ENCODE measurements around the gene ELOB. TPM values are rescaled to one million over a fixed set of nuclear protein-coding genes. Genes with fewer than 3 reads are reported as not detected.

Gene ELOB
- total RNA-seq, 1 donor from 2014 or later = 1,184 TPM

- TF ChIP-seq CTCF (IDR thresholded peaks at IDR 0.05) = no peak
- H3K27ac ChIP-seq = no peak overlapping the region
- intact Hi-C loops (cut with DNase I) = no loop called here
- H3K27me3 ChIP-seq = no peaks in the 10 kb centered on the region
- no peaks in the 10 kb centered on the region for H3K9me3 ChIP-seq
- no peaks in the 10 kb centered on the region for H3K4me1 ChIP-seq
- no peaks in the 10 kb centered on the region for H3K36me3 ChIP-seq
- no peak for DNase-seq (ENCODE audit: low spot score in 2 of 2)
- no peak overlapping the region for H3K4me3 ChIP-seq
Measured at GRCh38 chr16:2822158-2822495, 45.0 kb upstream of the ELOB start.

GRCh38 chr16:2821487-2822157 is 44.5 kb upstream of the ELOB start:
- Histone ChIP-seq H3K4me1 (no peaks in the 10 kb centered on the region), H3K36me3 (no peaks in the 10 kb centered on the region), H3K4me3 (no peak overlapping the region), H3K27me3 (no peaks in the 10 kb centered on the region), H3K27ac (no peak overlapping the region), H3K9me3 (no peaks in the 10 kb centered on the region)
- DNase-seq (ENCODE audit: low spot score in 2 of 2) = no peak
- intact Hi-C loops (cut with DNase I) = no loop called here
- no peak for TF ChIP-seq CTCF (IDR thresholded peaks at IDR 0.05)

GRCh38 chr16:2820836-2821486 is 43.9 kb upstream of the ELOB start:
- DNase-seq (ENCODE audit: low spot score in 2 of 2) = no peak
- no peak overlapping the region for H3K27ac ChIP-seq
- H3K27me3 ChIP-seq = no peaks in the 10 kb centered on the region

GRCh38 chr16:2819939-2820835 is 43.1 kb upstream of the ELOB start:
- Histone ChIP-seq H3K27ac (no peak overlapping the region), H3K9me3 (no peaks in the 10 kb centered on the region), H3K27me3 (no peaks in the 10 kb centered on the region), H3K4me3 (no peak overlapping the region), H3K36me3 (no peaks in the 10 kb centered on the region), H3K4me1 (no peaks in the 10 kb centered on the region)
- TF ChIP-seq CTCF (IDR thresholded peaks at IDR 0.05) = no peak
- DNase-seq (ENCODE audit: low spot score in 2 of 2) = no peak
- intact Hi-C loops (cut with DNase I) = no loop called here

More at GRCh38 chr16:2820836-2821486, 43.9 kb upstream of the ELOB start:
- no peak for TF ChIP-seq CTCF (IDR thresholded peaks at IDR 0.05)
- Histone ChIP-seq H3K4me1 (no peaks in the 10 kb centered on the region), H3K9me3 (no peaks in the 10 kb centered on the region), H3K36me3 (no peaks in the 10 kb centered on the region), H3K4me3 (no peak overlapping the region)
- intact Hi-C loops (cut with DNase I) = no loop called here

GRCh38 chr16:2819179-2819938 is 42.3 kb upstream of the ELOB start:
- Histone ChIP-seq H3K4me3 (no peak overlapping the region), H3K9me3 (no peaks in the 10 kb centered on the region), H3K36me3 (no peaks in the 10 kb centered on the region), H3K4me1 (no peaks in the 10 kb centered on the region), H3K27ac (no peak overlapping the region), H3K27me3 (no peaks in the 10 kb centered on the region)
- no peak for TF ChIP-seq CTCF (IDR thresholded peaks at IDR 0.05)
- no peak for DNase-seq (ENCODE audit: low spot score in 2 of 2)
- intact Hi-C loops (cut with DNase I) = no loop called here
